Measurements from ENCODE around the gene MYH15.

GRCh38 chr3:108437439-108437838, 73.0 kb downstream of the MYH15 start:
- no peak for TF ChIP-seq CHD1 (IDR thresholded peaks at IDR 0.05; ENCODE audit: low read depth, low read length)
- no peak for TF ChIP-seq ZNF274 (IDR thresholded peaks at IDR 0.05; ENCODE audit: borderline replicate concordance, extremely low read depth, low read length)
- TF ChIP-seq CTCF (IDR thresholded peaks at IDR 0.05; ENCODE audit: control extremely low read depth in 1 of 3, insufficient read depth in 1 of 3, low read depth in 1 of 3, low read length in 3 of 3), result no peak
- no peak for TF ChIP-seq POLR2A (IDR thresholded peaks at IDR 0.05; ENCODE audit: control extremely low read depth in 1 of 2, low read depth in 2 of 2, low read length in 2 of 2)
- no peak for TF ChIP-seq USF2 (IDR thresholded peaks at IDR 0.05; ENCODE audit: low read length)
- no peak for TF ChIP-seq NRF1 (IDR thresholded peaks at IDR 0.05; ENCODE audit: low read depth, low read length)
- TF ChIP-seq SAP30 (IDR thresholded peaks at IDR 0.05; ENCODE audit: insufficient read depth, insufficient replicate concordance, low read length), result no peak
- TF ChIP-seq YY1 (IDR thresholded peaks at IDR 0.05; ENCODE audit: low read depth, low read length), result no peak
- no peak for TF ChIP-seq SUZ12 (IDR thresholded peaks at IDR 0.05; ENCODE audit: low read length)
- TF ChIP-seq EP300 (IDR thresholded peaks at IDR 0.05; ENCODE audit: borderline replicate concordance in 1 of 2, low read depth in 2 of 2, low read length in 2 of 2), result no peak
- no peak for TF ChIP-seq CHD2 (IDR thresholded peaks at IDR 0.05; ENCODE audit: low read length)
- no peak for TF ChIP-seq EGR1 (IDR thresholded peaks at IDR 0.05; ENCODE audit: borderline replicate concordance, low read depth, low read length)
